ENCODE results near the gene PIP4K2A.
"Not testable (repeated sequence)": the region's sequence is repeated elsewhere in the genome, so short reads cannot be mapped to it uniquely, and the experiment has no call there.

Gene PIP4K2A

DNA sequence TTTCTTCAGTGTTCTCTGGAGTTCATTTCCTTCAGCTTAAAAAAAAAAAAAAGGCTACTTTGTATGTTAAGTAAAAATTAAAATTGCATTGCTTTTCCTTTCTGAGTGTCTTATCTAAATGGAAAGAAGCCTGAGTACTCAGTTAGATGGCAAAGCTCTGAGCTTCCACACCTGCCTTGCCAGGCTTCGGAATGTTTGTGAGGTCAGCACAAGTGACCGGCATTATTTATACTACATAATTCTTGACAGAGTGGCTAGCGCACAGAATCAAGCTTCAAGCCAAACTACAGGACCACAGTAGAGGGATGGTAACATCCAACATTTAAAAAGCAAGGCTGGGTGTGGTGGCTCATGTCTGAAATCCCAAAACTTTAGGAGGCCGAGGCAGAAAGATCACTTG lies 17.3 kb downstream of the PIP4K2A start:
- Histone ChIP-seq H3K27ac (ENCODE audit: low read depth, low read length) (no peak overlapping the region), H3K4me2 (ENCODE audit: low read depth, low read length, poor library complexity, severe bottlenecking) (no peak overlapping the region)

GRCh38 chr10:22693860-22694259 lies 20.5 kb downstream of the PIP4K2A start:
- Histone ChIP-seq H3K27ac (ENCODE audit: low read depth, low read length) (no peak overlapping the region), H3K9ac (ENCODE audit: low read length) (no peak overlapping the region), H3K9me2 (replicated peaks; ENCODE audit: insufficient read depth, low read length) (no peaks in the 10 kb centered on the region), H4K20me1 (ENCODE audit: low read depth, low read length) (peaks cover 53% of the 10 kb centered on the region), H3K79me2 (ENCODE audit: insufficient read depth, low read length) (peaks cover 50% of the 10 kb centered on the region), H3F3A (ENCODE audit: insufficient read depth) (no peaks in the 10 kb centered on the region), H3K4me3 (ENCODE audit: insufficient read depth, low read length, poor library complexity, severe bottlenecking) (no peak overlapping the region), H3K9me3 (ENCODE audit: insufficient read depth, low read length) (no peaks in the 10 kb centered on the region), H2AFZ (ENCODE audit: low read depth, low read length, severe bottlenecking) (no peak overlapping the region), H3K4me2 (ENCODE audit: low read depth, low read length, poor library complexity, severe bottlenecking) (no peak overlapping the region), H3K27me3 (ENCODE audit: low read length) (no peaks in the 10 kb centered on the region), H3K36me3 (ENCODE audit: low read length) (no peaks in the 10 kb centered on the region)
- TF ChIP-seq, protein P1, sequence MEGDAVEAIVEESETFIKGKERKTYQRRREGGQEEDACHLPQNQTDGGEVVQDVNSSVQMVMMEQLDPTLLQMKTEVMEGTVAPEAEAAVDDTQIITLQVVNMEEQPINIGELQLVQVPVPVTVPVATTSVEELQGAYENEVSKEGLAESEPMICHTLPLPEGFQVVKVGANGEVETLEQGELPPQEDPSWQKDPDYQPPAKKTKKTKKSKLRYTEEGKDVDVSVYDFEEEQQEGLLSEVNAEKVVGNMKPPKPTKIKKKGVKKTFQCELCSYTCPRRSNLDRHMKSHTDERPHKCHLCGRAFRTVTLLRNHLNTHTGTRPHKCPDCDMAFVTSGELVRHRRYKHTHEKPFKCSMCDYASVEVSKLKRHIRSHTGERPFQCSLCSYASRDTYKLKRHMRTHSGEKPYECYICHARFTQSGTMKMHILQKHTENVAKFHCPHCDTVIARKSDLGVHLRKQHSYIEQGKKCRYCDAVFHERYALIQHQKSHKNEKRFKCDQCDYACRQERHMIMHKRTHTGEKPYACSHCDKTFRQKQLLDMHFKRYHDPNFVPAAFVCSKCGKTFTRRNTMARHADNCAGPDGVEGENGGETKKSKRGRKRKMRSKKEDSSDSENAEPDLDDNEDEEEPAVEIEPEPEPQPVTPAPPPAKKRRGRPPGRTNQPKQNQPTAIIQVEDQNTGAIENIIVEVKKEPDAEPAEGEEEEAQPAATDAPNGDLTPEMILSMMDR (IDR thresholded peaks at IDR 0.05; ENCODE audit: insufficient read depth, low read length, poor library complexity, severe bottlenecking) = no peak
- TF ChIP-seq EZH2phosphoT487 (conservative IDR thresholded peaks at IDR 0.05; ENCODE audit: low read length) = no peak

More for the DNA sequence above, 17.3 kb downstream of the PIP4K2A start:
- peaks cover 62% of the 10 kb centered on the region for H3K79me2 ChIP-seq (ENCODE audit: insufficient read depth, low read length)
- H3K9me2 ChIP-seq (replicated peaks; ENCODE audit: insufficient read depth, low read length) = no peaks in the 10 kb centered on the region
- H3F3A ChIP-seq (ENCODE audit: insufficient read depth) = no peaks in the 10 kb centered on the region
- no peaks in the 10 kb centered on the region for H3K9me3 ChIP-seq (ENCODE audit: insufficient read depth, low read length)
- TF ChIP-seq, protein P1 (IDR thresholded peaks at IDR 0.05; ENCODE audit: insufficient read depth, low read length, poor library complexity, severe bottlenecking) = no peak
- TF ChIP-seq EZH2phosphoT487 (conservative IDR thresholded peaks at IDR 0.05; ENCODE audit: low read length) = no peak
- no peak overlapping the region for H3K4me3 ChIP-seq (ENCODE audit: insufficient read depth, low read length, poor library complexity, severe bottlenecking)
- peaks cover 64% of the 10 kb centered on the region for H4K20me1 ChIP-seq (ENCODE audit: low read depth, low read length)
- no peaks in the 10 kb centered on the region for H3K27me3 ChIP-seq (ENCODE audit: low read length)
- H3K36me3 ChIP-seq (ENCODE audit: low read length) = no peaks in the 10 kb centered on the region
- H2AFZ ChIP-seq (ENCODE audit: low read depth, low read length, severe bottlenecking) = no peak overlapping the region
- H3K9ac ChIP-seq (ENCODE audit: low read length) = no peak overlapping the region

GRCh38 chr10:22693371-22693784 lies 21.0 kb downstream of the PIP4K2A start:
- Histone ChIP-seq H3K79me2 (ENCODE audit: insufficient read depth, low read length) (peaks cover 52% of the 10 kb centered on the region), H3K27me3 (ENCODE audit: low read length) (no peaks in the 10 kb centered on the region), H3K4me2 (ENCODE audit: low read depth, low read length, poor library complexity, severe bottlenecking) (no peak overlapping the region), H3K4me3 (ENCODE audit: insufficient read depth, low read length, poor library complexity, severe bottlenecking) (no peak overlapping the region), H3F3A (ENCODE audit: insufficient read depth) (no peaks in the 10 kb centered on the region), H3K27ac (ENCODE audit: low read depth, low read length) (no peak overlapping the region), H3K9me2 (replicated peaks; ENCODE audit: insufficient read depth, low read length) (no peaks in the 10 kb centered on the region), H4K20me1 (ENCODE audit: low read depth, low read length) (peaks cover 50% of the 10 kb centered on the region), H2AFZ (ENCODE audit: low read depth, low read length, severe bottlenecking) (no peak overlapping the region), H3K36me3 (ENCODE audit: low read length) (no peaks in the 10 kb centered on the region), H3K9ac (ENCODE audit: low read length) (no peak overlapping the region), H3K9me3 (ENCODE audit: insufficient read depth, low read length) (no peaks in the 10 kb centered on the region)
- TF ChIP-seq, protein P1 (IDR thresholded peaks at IDR 0.05; ENCODE audit: insufficient read depth, low read length, poor library complexity, severe bottlenecking) = no peak
- TF ChIP-seq EZH2phosphoT487 (conservative IDR thresholded peaks at IDR 0.05; ENCODE audit: low read length) = no peak

DNA sequence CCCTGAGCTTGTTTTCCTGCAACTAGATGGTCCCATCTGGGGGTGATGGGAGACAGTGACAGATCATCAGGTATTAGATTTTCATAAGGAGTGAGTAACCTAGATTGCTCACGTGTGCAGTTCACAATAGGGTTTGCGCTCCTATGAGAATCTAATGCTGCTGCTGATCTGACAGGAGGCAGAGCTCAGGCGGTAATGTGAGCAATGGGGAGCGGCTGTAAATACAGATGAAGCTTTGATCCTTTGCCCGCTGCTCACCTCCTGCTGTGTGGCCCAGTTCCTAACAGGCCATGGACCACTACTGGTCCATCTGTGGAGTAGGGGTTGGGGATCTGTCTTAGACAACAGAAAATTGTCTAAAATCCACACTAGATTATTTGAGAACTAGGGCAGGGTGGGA lies 22.3 kb downstream of the PIP4K2A start:
- H4K20me1 ChIP-seq (ENCODE audit: low read depth, low read length) = peaks cover 43% of the 10 kb centered on the region
- not testable (repeated sequence) for H3K9ac ChIP-seq (ENCODE audit: low read length); H3K36me3 ChIP-seq (ENCODE audit: low read length); H2AFZ ChIP-seq (ENCODE audit: low read depth, low read length, severe bottlenecking); H3K4me3 ChIP-seq (ENCODE audit: insufficient read depth, low read length, poor library complexity, severe bottlenecking); H3K9me3 ChIP-seq (ENCODE audit: insufficient read depth, low read length); H3K9me2 ChIP-seq (replicated peaks; ENCODE audit: insufficient read depth, low read length); H3K4me2 ChIP-seq (ENCODE audit: low read depth, low read length, poor library complexity, severe bottlenecking); H3K27me3 ChIP-seq (ENCODE audit: low read length); H3F3A ChIP-seq (ENCODE audit: insufficient read depth); H3K27ac ChIP-seq (ENCODE audit: low read depth, low read length)
- H3K79me2 ChIP-seq (ENCODE audit: insufficient read depth, low read length) = peaks cover 50% of the 10 kb centered on the region
